ENCODE measurements around the gene ZMIZ1.

The ZMIZ1 gene

GRCh38 chr10:79229830-79230327, 161.1 kb downstream of the ZMIZ1 start:
- Histone ChIP-seq H3K36me3 (ENCODE audit: control insufficient read depth, low read depth, low read length) (peaks cover 3% of the 10 kb centered on the region), H3K4me1 (ENCODE audit: control insufficient read depth, low read depth, low read length) (peaks cover 20% of the 10 kb centered on the region), H3K27me3 (ENCODE audit: control insufficient read depth, insufficient read depth, low read length) (peaks cover 11% of the 10 kb centered on the region), H3K9me3 (ENCODE audit: control insufficient read depth, low read depth, low read length) (no peaks in the 10 kb centered on the region), H3K9ac (ENCODE audit: low read length) (peak overlapping the region; percentile 5), H3K4me3 (ENCODE audit: low read length) (no peak overlapping the region), H3K27ac (ENCODE audit: low read length) (no peak overlapping the region)

GRCh38 chr10:79230328-79230830, 161.6 kb downstream of the ZMIZ1 start:
- peaks cover 3% of the 10 kb centered on the region for H3K36me3 ChIP-seq (ENCODE audit: control insufficient read depth, low read depth, low read length)
- H3K27me3 ChIP-seq (ENCODE audit: control insufficient read depth, insufficient read depth, low read length), result peaks cover 16% of the 10 kb centered on the region

GRCh38 chr10:79230850-79231249, 162.1 kb downstream of the ZMIZ1 start:
- Histone ChIP-seq H3K9me3 (ENCODE audit: control insufficient read depth, low read depth, low read length) (no peaks in the 10 kb centered on the region), H3K27me3 (ENCODE audit: control insufficient read depth, insufficient read depth, low read length) (peaks cover 20% of the 10 kb centered on the region), H3K4me1 (ENCODE audit: control insufficient read depth, low read depth, low read length) (peaks cover 22% of the 10 kb centered on the region), H3K4me3 (ENCODE audit: low read length) (no peak overlapping the region), H3K9ac (ENCODE audit: low read length) (no peak overlapping the region), H3K27ac (ENCODE audit: low read length) (no peak overlapping the region), H3K36me3 (ENCODE audit: control insufficient read depth, low read depth, low read length) (peaks cover 3% of the 10 kb centered on the region)

More at GRCh38 chr10:79230328-79230830, 161.6 kb downstream of the ZMIZ1 start:
- Histone ChIP-seq H3K9ac (ENCODE audit: low read length) (peak overlapping the region; percentile 5), H3K4me1 (ENCODE audit: control insufficient read depth, low read depth, low read length) (peaks cover 20% of the 10 kb centered on the region), H3K9me3 (ENCODE audit: control insufficient read depth, low read depth, low read length) (no peaks in the 10 kb centered on the region), H3K27ac (ENCODE audit: low read length) (no peak overlapping the region), H3K4me3 (ENCODE audit: low read length) (no peak overlapping the region)

GRCh38 chr10:79231908-79232307, 163.1 kb downstream of the ZMIZ1 start:
- Histone ChIP-seq H3K27ac (ENCODE audit: low read length) (no peak overlapping the region), H3K4me1 (ENCODE audit: control insufficient read depth, low read depth, low read length) (peaks cover 31% of the 10 kb centered on the region), H3K36me3 (ENCODE audit: control insufficient read depth, low read depth, low read length) (peaks cover 3% of the 10 kb centered on the region), H3K9ac (ENCODE audit: low read length) (no peak overlapping the region), H3K9me3 (ENCODE audit: control insufficient read depth, low read depth, low read length) (no peaks in the 10 kb centered on the region), H3K4me3 (ENCODE audit: low read length) (no peak overlapping the region), H3K27me3 (ENCODE audit: control insufficient read depth, insufficient read depth, low read length) (peaks cover 31% of the 10 kb centered on the region)

- H3K9me3 ChIP-seq (ENCODE audit: control insufficient read depth, low read depth, low read length), result no peaks in the 10 kb centered on the region
- H3K27me3 ChIP-seq (ENCODE audit: control insufficient read depth, insufficient read depth, low read length), result peaks cover 41% of the 10 kb centered on the region
- H3K4me1 ChIP-seq (ENCODE audit: control insufficient read depth, low read depth, low read length), result peaks cover 39% of the 10 kb centered on the region
- no peaks in the 10 kb centered on the region for H3K36me3 ChIP-seq (ENCODE audit: control insufficient read depth, low read depth, low read length)
- no peak overlapping the region for H3K27ac ChIP-seq (ENCODE audit: low read length)
- no peak overlapping the region for H3K4me3 ChIP-seq (ENCODE audit: low read length)
- H3K9ac ChIP-seq (ENCODE audit: low read length), result no peak overlapping the region
These were observed 164.1 kb downstream of the ZMIZ1 start for GRCh38 chr10:79232864-79233263.

- H3K9me3 ChIP-seq (ENCODE audit: control insufficient read depth, low read depth, low read length), result no peaks in the 10 kb centered on the region
- peaks cover 58% of the 10 kb centered on the region for H3K27me3 ChIP-seq (ENCODE audit: control insufficient read depth, insufficient read depth, low read length)
- no peak overlapping the region for H3K27ac ChIP-seq (ENCODE audit: low read length)
- no peak overlapping the region for H3K4me3 ChIP-seq (ENCODE audit: low read length)
- H3K9ac ChIP-seq (ENCODE audit: low read length), result no peak overlapping the region
- no peaks in the 10 kb centered on the region for H3K36me3 ChIP-seq (ENCODE audit: control insufficient read depth, low read depth, low read length)
- peaks cover 42% of the 10 kb centered on the region for H3K4me1 ChIP-seq (ENCODE audit: control insufficient read depth, low read depth, low read length)
These were observed 165.9 kb downstream of the ZMIZ1 start for GRCh38 chr10:79234391-79235315.

GRCh38 chr10:79235765-79236432, 167.1 kb downstream of the ZMIZ1 start:
- H3K4me1 ChIP-seq (ENCODE audit: control insufficient read depth, low read depth, low read length), result peaks cover 41% of the 10 kb centered on the region
- no peak overlapping the region for H3K4me3 ChIP-seq (ENCODE audit: low read length)
- H3K9ac ChIP-seq (ENCODE audit: low read length), result no peak overlapping the region
- no peaks in the 10 kb centered on the region for H3K9me3 ChIP-seq (ENCODE audit: control insufficient read depth, low read depth, low read length)
- H3K27me3 ChIP-seq (ENCODE audit: control insufficient read depth, insufficient read depth, low read length), result peaks cover 61% of the 10 kb centered on the region
- no peak overlapping the region for H3K27ac ChIP-seq (ENCODE audit: low read length)
- no peaks in the 10 kb centered on the region for H3K36me3 ChIP-seq (ENCODE audit: control insufficient read depth, low read depth, low read length)

GRCh38 chr10:79236433-79236765, 167.6 kb downstream of the ZMIZ1 start:
- H3K27ac ChIP-seq (ENCODE audit: low read length), result no peak overlapping the region
- no peak overlapping the region for H3K4me3 ChIP-seq (ENCODE audit: low read length)
- peaks cover 46% of the 10 kb centered on the region for H3K4me1 ChIP-seq (ENCODE audit: control insufficient read depth, low read depth, low read length)
- H3K27me3 ChIP-seq (ENCODE audit: control insufficient read depth, insufficient read depth, low read length), result peaks cover 66% of the 10 kb centered on the region
- H3K36me3 ChIP-seq (ENCODE audit: control insufficient read depth, low read depth, low read length), result no peaks in the 10 kb centered on the region
- no peaks in the 10 kb centered on the region for H3K9me3 ChIP-seq (ENCODE audit: control insufficient read depth, low read depth, low read length)
- H3K9ac ChIP-seq (ENCODE audit: low read length), result no peak overlapping the region

GRCh38 chr10:79237454-79238157, 168.8 kb downstream of the ZMIZ1 start:
- peaks cover 51% of the 10 kb centered on the region for H3K4me1 ChIP-seq (ENCODE audit: control insufficient read depth, low read depth, low read length)

GRCh38 chr10:79238158-79238520, 169.4 kb downstream of the ZMIZ1 start:
- peaks cover 51% of the 10 kb centered on the region for H3K4me1 ChIP-seq (ENCODE audit: control insufficient read depth, low read depth, low read length)
- no peak overlapping the region for H3K27ac ChIP-seq (ENCODE audit: low read length)
- peaks cover 75% of the 10 kb centered on the region for H3K27me3 ChIP-seq (ENCODE audit: control insufficient read depth, insufficient read depth, low read length)
- H3K36me3 ChIP-seq (ENCODE audit: control insufficient read depth, low read depth, low read length), result no peaks in the 10 kb centered on the region
- no peak overlapping the region for H3K4me3 ChIP-seq (ENCODE audit: low read length)
- no peak overlapping the region for H3K9ac ChIP-seq (ENCODE audit: low read length)
- H3K9me3 ChIP-seq (ENCODE audit: control insufficient read depth, low read depth, low read length), result no peaks in the 10 kb centered on the region

More at GRCh38 chr10:79237454-79238157, 168.8 kb downstream of the ZMIZ1 start:
- Histone ChIP-seq H3K4me3 (ENCODE audit: low read length) (no peak overlapping the region), H3K9ac (ENCODE audit: low read length) (no peak overlapping the region), H3K36me3 (ENCODE audit: control insufficient read depth, low read depth, low read length) (no peaks in the 10 kb centered on the region), H3K27ac (ENCODE audit: low read length) (no peak overlapping the region), H3K9me3 (ENCODE audit: control insufficient read depth, low read depth, low read length) (no peaks in the 10 kb centered on the region), H3K27me3 (ENCODE audit: control insufficient read depth, insufficient read depth, low read length) (peaks cover 75% of the 10 kb centered on the region)

GRCh38 chr10:79238606-79239005, 169.8 kb downstream of the ZMIZ1 start:
- H3K27ac ChIP-seq (ENCODE audit: low read length), result no peak overlapping the region
- H3K36me3 ChIP-seq (ENCODE audit: control insufficient read depth, low read depth, low read length), result no peaks in the 10 kb centered on the region
- peaks cover 77% of the 10 kb centered on the region for H3K27me3 ChIP-seq (ENCODE audit: control insufficient read depth, insufficient read depth, low read length)
- H3K9me3 ChIP-seq (ENCODE audit: control insufficient read depth, low read depth, low read length), result no peaks in the 10 kb centered on the region
- no peak overlapping the region for H3K9ac ChIP-seq (ENCODE audit: low read length)
- peaks cover 51% of the 10 kb centered on the region for H3K4me1 ChIP-seq (ENCODE audit: control insufficient read depth, low read depth, low read length)
- H3K4me3 ChIP-seq (ENCODE audit: low read length), result no peak overlapping the region
